Heart right ventricle (tissue), 16 donors: ENCODE results near the gene TMEM273. TPM values are rescaled to one million over a fixed set of nuclear protein-coding genes. Genes with fewer than 3 reads are reported as not detected.

Experiments used
- ATAC-seq, 8 donors: fragments of 200-7000 bp; cut with Tn5 transposase; one replicate each; pipeline ENCODE4 v1.9.1; 2020; ENCODE audit warnings: mild to moderate bottlenecking in 8 of 8, moderate library complexity in 8 of 8, moderate number of reproducible peaks in 1 of 8
- DNase-seq, 2 donors: peaks; one replicate each; pipeline ENCODE4 v3.0.0-alpha.2; 2020
- H3K27ac ChIP-seq, 10 donors: fragments of 200-600 bp; sonication (generic) in 2 of 10; one replicate each; pipeline versions ENCODE4 v1.5.0 to v1.8.0; 2020 to 2022; ENCODE audit warnings: mild to moderate bottlenecking in 3 of 10
- H3K27me3 ChIP-seq, 7 donors: fragments of 200-600 bp; one replicate each; pipeline ENCODE4 v1.8.0; 2021 to 2022; ENCODE audit warnings: mild to moderate bottlenecking in 2 of 7
- H3K36me3 ChIP-seq, 9 donors: fragments of 200-600 bp; sonication (generic) in 1 of 9; one replicate each; pipeline versions ENCODE4 v1.5.0 to v1.8.0; 2020 to 2022; ENCODE audit warnings: mild to moderate bottlenecking in 2 of 9
- H3K4me1 ChIP-seq, 9 donors: fragments of 200-600 bp; sonication (generic) in 1 of 9; one replicate each; pipeline versions ENCODE4 v1.5.0 to v1.8.0; 2020 to 2022; ENCODE audit warnings: mild to moderate bottlenecking in 4 of 9
- H3K4me3 ChIP-seq, 10 donors: fragments of 200-600 bp; sonication (generic) in 2 of 10; one replicate each; pipeline versions ENCODE4 v1.5.0 to v1.8.0; 2020 to 2022; ENCODE audit warnings: mild to moderate bottlenecking in 7 of 10, moderate library complexity in 2 of 10
- H3K9me3 ChIP-seq, 11 donors: fragments of 200-600 bp in 10 of 11; sonication (generic) in 2 of 11; one replicate each; pipeline versions ENCODE4 v1.5.0 to v1.8.0; 2013 to 2022; ENCODE audit warnings: mild to moderate bottlenecking in 2 of 11, control low read depth in 1 of 11, moderate library complexity in 1 of 11
- CTCF ChIP-seq, 9 donors: fragments of 200-600 bp; sonication (generic) in 2 of 9; IDR thresholded peaks; one replicate each; pipeline versions ENCODE4 v1.5.0 to v1.8.0; 2021 to 2022; ENCODE audit warnings: antibody characterized with exemption in 9 of 9, mild to moderate bottlenecking in 5 of 9, moderate library complexity in 1 of 9
- WGBS, 2 donors: extraction: QIAGEN DNeasy Blood & Tissue Kit; methylation state at CpG; one replicate each; pipeline ENCODE4 v1.1.7; 2013; ENCODE audit warnings: inconsistent platforms in 1 of 2; 5-methylcytosine and 5-hydroxymethylcytosine counted together
- intact Hi-C, 10 donors: fragments of 100-400 bp; cut with DNase I; formaldehyde crosslinking; loops; one replicate each; pipeline versions ENCODE4 v1.11.1 to v1.14.2; 2022
- polyA plus RNA-seq, 2 donors: library from polyadenylated mRNA; stranded (reverse); fragments of 200-250 nt; gene quantifications; one replicate each; pipeline ENCODE4 v1.2.3, GENCODE V29; 2013
- total RNA-seq, 10 donors: library from RNA; stranded (reverse); fragmentation: NEBNext Ultra II Directional in 3 of 10; extraction: Animal tissue kit (Norgen Biotek cat#: 25700) in 3 of 10; gene quantifications; one replicate each; pipeline versions ENCODE4 v1.2.1 to v1.2.4, GENCODE V29; 2021 to 2023
- donor health status: Arrhythmogenic right ventricular cardiomyopathy.
- donor health status: ischemic (EF 13 %, LVEDD 7.1; RV severe dilation, severe dysfunction).
- donor health status: healthy with polysubstance abuse.
- donor health status: DM: no; HTN: yes; CAD: no.
- donor health status: DM: no; HTN: no; CAD: no.
- donor health status: ischemic (EF 25% LVEDD 6.9; RV normal size, moderate dysfunction).
- donor health status: ischemic (EF 25% LVEDD 5.7; RV mildly dilated, moderate dysfunction).
- donor health status: healthy.
- donor health status: DM: yes; HTN: yes; CAD: no.
- donor health status: Ischemic cardiomyopathy.
- donor health status: ischemic (EF 35%, LVEDD 5.7; RV mildly dilated, moderate dysfunction).
- donor health status: nonischemic (EF 11% LVEDD 7.7; RV severe dilation, severe dysfunction).
- donor health status: DM: yes; HTN: yes; CAD: no.
- donor health status: PGD.
- donor health status: ischemic (EF 29% LVEDD 5.4; RV normal size, mild dysfunction).
- donor health status: nonischemic (EF 23%, LVEDD 6.1; RV moderate dilation, normal function).

Gene TMEM273
- total and polyA plus RNA-seq, 12 donors = 10.9 to 28.5 (median 19.0) TPM

- intact Hi-C loops = loop anchor here in 4 of 10 donors (5.0 to 10.0 kb wide), 3 partner anchors 115 to 137 kb away; no protein-coding TSS in a partner anchor
Observed at GRCh38 chr10:49119746-49120145, 68.4 kb downstream of the TMEM273 start.

GRCh38 chr10:49118430-49119074, 69.6 kb downstream of the TMEM273 start:
- Histone ChIP-seq H3K4me1 (peaks cover 0 to 26% (median 14%) of the 10 kb centered on the region in 9 donors), H3K27ac (no peak overlapping the region), H3K36me3 (no peaks in the 10 kb centered on the region), H3K4me3 (no peak overlapping the region), H3K9me3 (no peaks in the 10 kb centered on the region), H3K27me3 (peaks cover 0 to 12% (median 0%) of the 10 kb centered on the region in 7 donors)
- ATAC-seq = no peak
- intact Hi-C loops = loop anchor here in 4 of 10 donors (5.0 to 10.0 kb wide), 3 partner anchors 114 to 136 kb away; no protein-coding TSS in a partner anchor
- 50 to 53% methylated on average over 6 of the region's 6 CpGs for WGBS, 2 donors
- DNase-seq = no peak
- TF ChIP-seq CTCF (IDR thresholded peaks at IDR 0.05) = no peak

More at GRCh38 chr10:49119746-49120145, 68.4 kb downstream of the TMEM273 start:
- Histone ChIP-seq H3K4me3 (no peak overlapping the region), H3K36me3 (no peaks in the 10 kb centered on the region), H3K4me1 (peaks cover 0 to 14% (median 3%) of the 10 kb centered on the region in 9 donors), H3K9me3 (no peaks in the 10 kb centered on the region), H3K27ac (no peak overlapping the region), H3K27me3 (peaks cover 0 to 9% (median 0%) of the 10 kb centered on the region in 7 donors)
- no peak for TF ChIP-seq CTCF (IDR thresholded peaks at IDR 0.05)
- 64 to 70% methylated on average over 3 of the region's 3 CpGs for WGBS, 2 donors
- ATAC-seq (no peak), DNase-seq (no peak)

GRCh38 chr10:49117376-49118070, 70.7 kb downstream of the TMEM273 start:
- no peak for TF ChIP-seq CTCF (IDR thresholded peaks at IDR 0.05)
- Histone ChIP-seq H3K4me3 (no peak overlapping the region), H3K27me3 (peaks cover 0 to 12% (median 0%) of the 10 kb centered on the region in 7 donors), H3K9me3 (no peaks in the 10 kb centered on the region), H3K27ac (no peak overlapping the region), H3K36me3 (no peaks in the 10 kb centered on the region), H3K4me1 (peaks cover 0 to 37% (median 22%) of the 10 kb centered on the region in 9 donors)
- DNase-seq (no peak), ATAC-seq (no peak)
- intact Hi-C loops = loop anchor here in 5 of 10 donors (1.0 to 10.0 kb wide), 4 partner anchors 113 to 136 kb away; no protein-coding TSS in a partner anchor
- 74 to 80% methylated on average over 4 of the region's 4 CpGs for WGBS, 2 donors

GRCh38 chr10:49116509-49117375, 71.4 kb downstream of the TMEM273 start:
- ATAC-seq = no peak
- intact Hi-C loops = loop anchor here in 5 of 10 donors (1.0 to 10.0 kb wide), 4 partner anchors 112 to 135 kb away; no protein-coding TSS in a partner anchor
- no peak for DNase-seq
- no peaks in the 10 kb centered on the region for H3K36me3 ChIP-seq
- no peak overlapping the region for H3K4me3 ChIP-seq
- H3K9me3 ChIP-seq = no peaks in the 10 kb centered on the region
- H3K27me3 ChIP-seq = peaks cover 0 to 12% (median 0%) of the 10 kb centered on the region in 7 donors
- no peak for TF ChIP-seq CTCF (IDR thresholded peaks at IDR 0.05)
- H3K27ac ChIP-seq = no peak overlapping the region
- peaks cover 0 to 44% (median 29%) of the 10 kb centered on the region in 9 donors for H3K4me1 ChIP-seq
- 83 to 88% methylated on average over 5 of the region's 5 CpGs for WGBS, 2 donors
